GM10266 (cell line): ENCODE measurements around the gene DNAJA4.
A peak's percentile ranks its signal among the peaks of the same experiment; 100 is the strongest.

ENCODE experiments used
- DNase-seq: peaks from one replicate; pipeline ENCODE4 v3.0.0; 2012; ENCODE audit errors: extremely low spot score
- CTCF ChIP-seq: IDR thresholded peaks from 2 replicates; pipeline ENCODE4 v1.5.1; 2012; ENCODE audit warnings: mild to moderate bottlenecking, low read depth; ENCODE audit not compliant: control insufficient read depth, insufficient read depth; ENCODE audit errors: missing control alignments

DNAJA4 gene

GRCh38 chr15:78302579-78303312, 38.4 kb downstream of the DNAJA4 start:
- DNase-seq = peak; percentile 32
- TF ChIP-seq CTCF = no peak

- no peak for TF ChIP-seq CTCF
- DNase-seq = no peak
Observed at GRCh38 chr15:78304216-78305066, 40.1 kb downstream of the DNAJA4 start.

GRCh38 chr15:78306176-78306774, 41.9 kb downstream of the DNAJA4 start:
- DNase-seq = no peak
- no peak for TF ChIP-seq CTCF

GRCh38 chr15:78307976-78308375, 43.6 kb downstream of the DNAJA4 start:
- no peak for TF ChIP-seq CTCF
- no peak for DNase-seq

- peak; percentile 88 for TF ChIP-seq CTCF
- peak; percentile 65 for DNase-seq
Observed at GRCh38 chr15:78308422-78309032, 44.2 kb downstream of the DNAJA4 start.

DNA sequence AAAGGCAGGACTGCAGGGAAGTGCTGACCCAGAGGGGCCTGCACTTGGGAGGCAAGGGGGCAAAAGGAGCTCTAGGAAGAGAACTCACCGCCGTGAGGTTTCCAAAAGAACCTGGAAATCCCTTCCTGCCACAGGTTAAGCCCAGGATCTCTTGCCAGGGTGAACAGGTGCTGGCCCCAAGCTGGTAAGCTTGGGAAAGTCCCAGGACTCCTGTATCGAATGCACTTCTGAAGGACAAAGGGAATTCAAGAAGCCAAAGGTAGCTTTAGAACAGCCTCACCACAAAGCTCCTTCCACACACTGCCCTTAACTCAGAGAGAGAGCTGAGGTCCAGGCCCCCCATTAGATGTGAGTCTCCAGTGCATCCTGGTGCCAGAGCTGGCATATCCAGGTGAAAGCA, 46.9 kb downstream of the DNAJA4 start:
- no peak for DNase-seq

More for the DNA sequence above, 46.9 kb downstream of the DNAJA4 start:
- no peak for TF ChIP-seq CTCF
